ENCODE data around the gene NARF.

NARF gene

GRCh38 chr17:82463925-82464566 is 5.5 kb downstream of the NARF start:
- no peak overlapping the region for H3K4me3 ChIP-seq (ENCODE audit: low read depth, low read length)
- TF ChIP-seq CTCF (IDR thresholded peaks at IDR 0.05; ENCODE audit: low read depth, low read length), result no peak
- in situ Hi-C loops (cut with HindIII; ENCODE audit: low sequenced_read_pairs), result no loop called here
- no peak for DNase-seq (ENCODE audit: low read depth, low spot score)

- DNase-seq (ENCODE audit: low read depth, low spot score), result no peak
- no peak overlapping the region for H3K4me3 ChIP-seq (ENCODE audit: low read depth, low read length)
- no peak for TF ChIP-seq CTCF (IDR thresholded peaks at IDR 0.05; ENCODE audit: low read depth, low read length)
- in situ Hi-C loops (cut with HindIII; ENCODE audit: low sequenced_read_pairs), result no loop called here
Measured at GRCh38 chr17:82464567-82464929, 6.0 kb downstream of the NARF start.

- H3K4me3 ChIP-seq (ENCODE audit: low read depth, low read length), result no peak overlapping the region
- no peak for DNase-seq (ENCODE audit: low read depth, low spot score)
- in situ Hi-C loops (cut with HindIII; ENCODE audit: low sequenced_read_pairs), result no loop called here
- no peak for TF ChIP-seq CTCF (IDR thresholded peaks at IDR 0.05; ENCODE audit: low read depth, low read length)
Measured at GRCh38 chr17:82465023-82465603, 6.6 kb downstream of the NARF start.

- in situ Hi-C loops (cut with HindIII; ENCODE audit: low sequenced_read_pairs), result no loop called here
- DNase-seq (ENCODE audit: low read depth, low spot score), result no peak
- no peak for TF ChIP-seq CTCF (IDR thresholded peaks at IDR 0.05; ENCODE audit: low read depth, low read length)
- H3K4me3 ChIP-seq (ENCODE audit: low read depth, low read length), result no peak overlapping the region
Measured at GRCh38 chr17:82468692-82469091, 10.2 kb downstream of the NARF start.

- no peak for TF ChIP-seq CTCF (IDR thresholded peaks at IDR 0.05; ENCODE audit: low read depth, low read length)
- H3K4me3 ChIP-seq (ENCODE audit: low read depth, low read length), result no peak overlapping the region
- in situ Hi-C loops (cut with HindIII; ENCODE audit: low sequenced_read_pairs), result no loop called here
- no peak for DNase-seq (ENCODE audit: low read depth, low spot score)
Measured at GRCh38 chr17:82470065-82470464, 11.5 kb downstream of the NARF start.

- in situ Hi-C loops (cut with HindIII; ENCODE audit: low sequenced_read_pairs), result no loop called here
- no peak for DNase-seq (ENCODE audit: low read depth, low spot score)
- no peak overlapping the region for H3K4me3 ChIP-seq (ENCODE audit: low read depth, low read length)
- TF ChIP-seq CTCF (IDR thresholded peaks at IDR 0.05; ENCODE audit: low read depth, low read length), result no peak
Measured at GRCh38 chr17:82474223-82475010, 15.9 kb downstream of the NARF start.
